Prostate gland (tissue), 2 donors: Measurements from ENCODE around the gene AIF1.

Source experiments
- POLR2AphosphoS5 ChIP-seq: sonication (generic); formaldehyde crosslinking; IDR thresholded peaks from one replicate; pipeline ENCODE4 v1.6.1; 2017; ENCODE audit warnings: antibody characterized with exemption
- TF ChIP-seq, protein P1 (sequence below), 4 experiments: fragments of 200-600 bp in 2 of 4; fragments of 450-650 bp in 2 of 4; sonication (generic) in 2 of 4; IDR thresholded peaks; 1 replicate in 3 of 4; 2 replicates in 1 of 4; pipeline ENCODE4 v1.5.1; 2016 to 2019; ENCODE audit warnings: antibody characterized with exemption in 4 of 4, mild to moderate bottlenecking in 2 of 4, moderate library complexity in 2 of 4

DNA sequence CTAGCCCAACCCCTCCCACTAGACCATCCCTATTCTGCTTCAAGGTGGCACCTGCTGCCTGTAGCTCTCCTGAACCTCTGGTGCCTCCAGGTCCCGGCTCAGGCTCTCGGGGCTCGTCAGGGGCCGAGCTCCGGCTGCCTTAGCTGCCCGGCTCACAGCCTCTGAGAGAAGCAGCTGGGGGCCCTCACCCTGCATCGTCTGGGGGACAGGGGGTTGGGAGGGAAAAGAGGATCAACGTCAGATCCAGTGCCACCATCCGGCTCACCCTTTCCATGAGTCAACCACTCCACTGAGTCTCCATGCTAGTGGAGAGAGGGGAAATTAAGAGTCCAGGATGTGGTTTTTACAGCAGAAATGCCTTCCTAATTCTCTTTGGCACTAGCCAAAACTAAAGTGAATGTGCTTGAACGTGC is 24.4 kb downstream of the AIF1 start:
- TF ChIP-seq, protein P1, sequence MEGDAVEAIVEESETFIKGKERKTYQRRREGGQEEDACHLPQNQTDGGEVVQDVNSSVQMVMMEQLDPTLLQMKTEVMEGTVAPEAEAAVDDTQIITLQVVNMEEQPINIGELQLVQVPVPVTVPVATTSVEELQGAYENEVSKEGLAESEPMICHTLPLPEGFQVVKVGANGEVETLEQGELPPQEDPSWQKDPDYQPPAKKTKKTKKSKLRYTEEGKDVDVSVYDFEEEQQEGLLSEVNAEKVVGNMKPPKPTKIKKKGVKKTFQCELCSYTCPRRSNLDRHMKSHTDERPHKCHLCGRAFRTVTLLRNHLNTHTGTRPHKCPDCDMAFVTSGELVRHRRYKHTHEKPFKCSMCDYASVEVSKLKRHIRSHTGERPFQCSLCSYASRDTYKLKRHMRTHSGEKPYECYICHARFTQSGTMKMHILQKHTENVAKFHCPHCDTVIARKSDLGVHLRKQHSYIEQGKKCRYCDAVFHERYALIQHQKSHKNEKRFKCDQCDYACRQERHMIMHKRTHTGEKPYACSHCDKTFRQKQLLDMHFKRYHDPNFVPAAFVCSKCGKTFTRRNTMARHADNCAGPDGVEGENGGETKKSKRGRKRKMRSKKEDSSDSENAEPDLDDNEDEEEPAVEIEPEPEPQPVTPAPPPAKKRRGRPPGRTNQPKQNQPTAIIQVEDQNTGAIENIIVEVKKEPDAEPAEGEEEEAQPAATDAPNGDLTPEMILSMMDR (IDR thresholded peaks at IDR 0.05), result no peak
- no peak for TF ChIP-seq POLR2AphosphoS5
